GM21360 (cell line): Measurements from ENCODE around the gene PARN.
"Not testable (repeated sequence)": the region's sequence is repeated elsewhere in the genome, so short reads cannot be mapped to it uniquely, and the experiment has no call there.

Source experiments
- ATAC-seq: cut with Tn5 transposase; IDR thresholded peaks from one replicate; pipeline ENCODE4 v1.9.1; 2021; ENCODE audit warnings: mild to moderate bottlenecking, moderate library complexity; ENCODE audit not compliant: unreplicated experiment

PARN gene, protein sequence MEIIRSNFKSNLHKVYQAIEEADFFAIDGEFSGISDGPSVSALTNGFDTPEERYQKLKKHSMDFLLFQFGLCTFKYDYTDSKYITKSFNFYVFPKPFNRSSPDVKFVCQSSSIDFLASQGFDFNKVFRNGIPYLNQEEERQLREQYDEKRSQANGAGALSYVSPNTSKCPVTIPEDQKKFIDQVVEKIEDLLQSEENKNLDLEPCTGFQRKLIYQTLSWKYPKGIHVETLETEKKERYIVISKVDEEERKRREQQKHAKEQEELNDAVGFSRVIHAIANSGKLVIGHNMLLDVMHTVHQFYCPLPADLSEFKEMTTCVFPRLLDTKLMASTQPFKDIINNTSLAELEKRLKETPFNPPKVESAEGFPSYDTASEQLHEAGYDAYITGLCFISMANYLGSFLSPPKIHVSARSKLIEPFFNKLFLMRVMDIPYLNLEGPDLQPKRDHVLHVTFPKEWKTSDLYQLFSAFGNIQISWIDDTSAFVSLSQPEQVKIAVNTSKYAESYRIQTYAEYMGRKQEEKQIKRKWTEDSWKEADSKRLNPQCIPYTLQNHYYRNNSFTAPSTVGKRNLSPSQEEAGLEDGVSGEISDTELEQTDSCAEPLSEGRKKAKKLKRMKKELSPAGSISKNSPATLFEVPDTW

DNA sequence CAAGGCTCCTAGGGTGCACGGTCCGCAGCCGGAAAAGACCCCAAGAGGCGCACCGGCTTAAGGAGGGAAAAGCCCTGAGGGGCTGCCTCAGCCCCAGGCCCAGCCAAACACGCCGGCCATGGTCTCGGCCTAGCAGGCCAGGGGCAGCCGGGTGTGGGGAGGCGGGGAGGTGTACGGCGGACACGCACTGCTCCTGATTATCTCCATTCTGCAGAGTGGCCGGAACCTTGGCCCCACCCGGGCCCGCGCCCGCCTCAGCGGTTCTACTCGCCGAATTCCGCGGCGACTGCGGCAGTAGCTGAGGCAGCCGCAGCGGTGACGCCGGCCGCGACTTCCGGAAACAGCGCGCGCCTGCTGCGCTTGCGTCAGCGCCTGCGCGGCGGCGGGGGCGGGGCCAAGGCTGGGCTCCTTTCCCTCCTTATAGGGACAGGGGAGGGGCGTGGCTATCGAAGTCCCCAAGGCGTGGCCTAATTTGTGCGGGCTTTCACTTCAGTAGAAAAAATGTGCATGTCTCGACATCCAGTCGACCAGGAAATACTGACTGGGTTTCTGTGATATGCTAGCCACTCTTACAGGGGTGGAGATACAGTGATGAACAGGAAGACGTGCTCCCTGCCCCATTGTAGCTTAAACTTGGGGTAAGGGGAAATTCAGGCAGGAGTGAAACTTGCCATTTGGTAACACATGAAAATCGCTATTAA is at the start of gene PARN:
Gene PARN (minus strand): TSS at position 342 of the 701 bp plus-strand sequence. CDS start 135 bp downstream, at position 207.
- peak; percentile 48 for ATAC-seq

DNA sequence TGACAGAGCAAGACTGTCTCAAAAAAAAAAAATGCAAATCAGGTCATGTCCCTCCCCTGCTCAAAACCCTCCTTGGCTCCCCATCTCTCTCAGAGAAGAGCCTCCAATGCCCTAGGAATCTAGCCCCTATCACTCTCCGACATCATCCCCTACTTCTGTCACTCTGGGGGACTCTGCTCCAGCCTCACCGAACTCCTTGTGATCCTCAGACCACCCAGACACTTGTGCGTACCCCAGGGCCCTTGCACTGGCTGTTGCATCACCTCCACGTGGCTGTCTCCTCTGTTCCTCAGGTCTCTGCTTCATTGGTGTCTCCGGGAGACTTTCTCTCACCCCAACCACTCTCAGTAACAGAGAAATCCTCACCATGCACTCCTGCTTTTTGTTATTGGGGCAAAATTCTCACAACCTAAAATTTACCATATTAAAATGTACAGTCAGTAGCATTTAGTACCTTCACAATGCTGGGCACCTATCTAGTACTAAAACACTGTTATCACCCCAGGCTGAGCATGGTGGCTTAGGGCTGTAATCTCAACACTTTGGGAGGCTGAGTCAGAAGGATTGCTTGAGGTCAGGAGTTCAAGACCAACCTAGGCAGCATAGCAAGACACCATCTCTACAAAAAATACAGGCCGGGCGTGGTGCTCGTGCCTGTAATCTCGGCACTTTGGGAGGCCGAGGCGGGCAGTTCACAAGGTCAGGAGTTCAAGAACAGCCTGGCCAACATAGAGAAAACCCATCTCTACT is 48.9 kb upstream of the PARN start:
- no peak for ATAC-seq

DNA sequence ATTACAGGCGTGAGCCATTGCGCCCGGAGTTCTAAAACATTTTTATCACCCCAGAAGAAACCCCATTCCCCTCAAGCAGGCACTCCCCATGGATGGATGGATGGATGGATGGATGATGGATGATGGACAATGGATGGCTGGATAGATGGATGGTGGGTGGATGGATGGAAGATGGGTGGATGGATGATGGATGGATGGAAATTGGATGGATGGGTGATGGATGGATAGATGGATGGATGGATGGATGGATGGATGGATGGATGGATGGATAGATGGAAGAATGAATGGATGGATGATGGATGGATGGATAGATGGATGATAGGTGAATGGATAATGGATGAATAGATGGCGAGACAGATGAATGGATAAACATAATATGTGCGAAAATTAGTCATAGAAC is 47.6 kb upstream of the PARN start:
- ATAC-seq: no peak

DNA sequence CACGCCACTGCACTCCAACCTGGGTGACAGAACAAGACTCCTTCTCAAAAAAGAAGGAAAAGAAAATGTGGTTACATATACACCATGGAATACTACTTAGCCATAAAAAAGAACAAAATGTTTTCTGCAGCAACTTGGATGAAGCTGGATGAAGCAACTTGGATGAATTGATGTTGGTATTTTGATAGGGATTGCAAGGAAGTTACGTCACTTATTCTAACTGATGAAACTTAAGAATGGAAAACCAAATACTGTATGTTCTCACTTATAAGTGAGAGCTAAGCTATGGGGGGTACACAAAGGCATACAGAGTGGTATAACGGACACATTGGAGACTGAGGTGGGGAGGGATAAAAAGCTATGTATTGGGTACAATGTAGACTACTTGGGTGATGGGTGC is 46.6 kb upstream of the PARN start:
- ATAC-seq: no peak

DNA sequence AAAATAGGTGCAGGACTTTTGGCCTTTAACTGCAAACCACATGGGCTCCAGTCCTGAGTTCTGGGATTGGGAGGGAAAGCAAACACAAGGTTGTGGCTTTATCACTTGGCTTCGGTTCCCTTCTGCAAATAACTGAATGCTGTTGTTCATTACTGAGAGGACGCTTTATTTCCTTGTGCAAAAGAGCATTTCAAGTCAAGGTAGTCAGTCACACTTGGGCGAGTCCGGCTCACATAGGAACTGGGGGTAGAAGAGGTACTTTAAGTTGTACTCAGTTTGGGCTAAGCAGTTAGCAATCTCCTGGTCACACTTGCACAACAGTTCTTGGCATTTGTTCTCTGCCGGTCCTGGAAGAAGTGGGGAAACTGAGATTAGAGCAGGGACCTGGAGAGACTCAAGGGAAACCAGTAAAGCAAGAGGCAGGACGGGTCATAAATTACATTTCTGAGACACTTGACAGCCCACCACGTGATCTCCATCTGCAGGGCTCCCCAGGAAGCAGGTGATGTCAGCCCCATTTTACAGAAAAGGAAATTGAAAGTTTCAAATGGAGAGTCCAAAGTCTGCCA is 42.4 kb upstream of the PARN start:
- peak; percentile 69 for ATAC-seq

DNA sequence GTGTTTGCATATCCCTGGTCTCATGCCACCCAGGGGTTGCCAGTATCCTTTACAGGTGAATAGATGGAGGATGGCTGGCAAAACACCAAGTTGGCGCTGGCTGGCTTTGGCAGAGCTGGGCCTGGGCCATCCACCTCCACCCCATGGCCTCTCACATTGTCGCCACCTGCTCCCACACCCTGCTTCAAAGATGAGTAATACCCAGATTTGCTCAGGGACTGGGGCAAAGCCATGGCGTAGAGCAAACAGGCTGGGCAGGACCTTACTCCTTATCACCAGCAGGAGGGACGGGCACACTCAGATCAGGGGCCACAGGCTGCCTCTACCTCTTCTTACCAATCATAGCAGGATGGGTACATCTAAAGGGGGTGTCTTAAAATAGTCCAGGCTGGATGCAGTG is 39.7 kb upstream of the PARN start:
- no peak for ATAC-seq

DNA sequence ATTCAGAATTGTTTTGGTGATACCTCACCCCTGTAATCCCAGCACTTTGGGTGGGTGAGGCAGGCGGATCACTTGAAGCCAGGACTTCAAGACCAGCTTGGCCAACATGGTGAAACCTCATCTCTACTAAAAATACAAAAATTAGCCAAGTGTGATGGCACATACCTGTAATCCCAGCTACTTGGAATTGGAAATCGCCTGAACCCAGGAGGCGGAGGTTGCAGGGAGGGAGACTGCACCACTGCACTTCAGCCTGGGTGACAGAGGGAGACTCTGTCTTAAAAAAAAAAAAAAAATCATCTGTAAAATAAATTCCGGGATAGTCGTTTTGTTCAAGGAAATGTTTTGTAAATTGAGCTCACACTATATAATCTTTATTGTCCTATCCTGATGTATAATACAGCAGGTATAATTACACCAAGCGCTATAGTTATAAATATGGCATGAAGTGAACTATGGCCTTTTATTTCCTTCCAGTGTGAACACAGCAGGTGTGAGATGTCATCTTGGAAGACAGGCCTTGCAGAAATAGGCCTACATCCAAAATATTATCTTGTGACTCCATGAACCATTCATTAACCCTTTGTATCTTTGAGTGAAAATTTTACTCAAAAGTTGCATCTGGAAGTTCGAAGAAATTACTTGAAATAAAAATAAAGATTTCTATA is 38.6 kb upstream of the PARN start:
- ATAC-seq: no peak

DNA sequence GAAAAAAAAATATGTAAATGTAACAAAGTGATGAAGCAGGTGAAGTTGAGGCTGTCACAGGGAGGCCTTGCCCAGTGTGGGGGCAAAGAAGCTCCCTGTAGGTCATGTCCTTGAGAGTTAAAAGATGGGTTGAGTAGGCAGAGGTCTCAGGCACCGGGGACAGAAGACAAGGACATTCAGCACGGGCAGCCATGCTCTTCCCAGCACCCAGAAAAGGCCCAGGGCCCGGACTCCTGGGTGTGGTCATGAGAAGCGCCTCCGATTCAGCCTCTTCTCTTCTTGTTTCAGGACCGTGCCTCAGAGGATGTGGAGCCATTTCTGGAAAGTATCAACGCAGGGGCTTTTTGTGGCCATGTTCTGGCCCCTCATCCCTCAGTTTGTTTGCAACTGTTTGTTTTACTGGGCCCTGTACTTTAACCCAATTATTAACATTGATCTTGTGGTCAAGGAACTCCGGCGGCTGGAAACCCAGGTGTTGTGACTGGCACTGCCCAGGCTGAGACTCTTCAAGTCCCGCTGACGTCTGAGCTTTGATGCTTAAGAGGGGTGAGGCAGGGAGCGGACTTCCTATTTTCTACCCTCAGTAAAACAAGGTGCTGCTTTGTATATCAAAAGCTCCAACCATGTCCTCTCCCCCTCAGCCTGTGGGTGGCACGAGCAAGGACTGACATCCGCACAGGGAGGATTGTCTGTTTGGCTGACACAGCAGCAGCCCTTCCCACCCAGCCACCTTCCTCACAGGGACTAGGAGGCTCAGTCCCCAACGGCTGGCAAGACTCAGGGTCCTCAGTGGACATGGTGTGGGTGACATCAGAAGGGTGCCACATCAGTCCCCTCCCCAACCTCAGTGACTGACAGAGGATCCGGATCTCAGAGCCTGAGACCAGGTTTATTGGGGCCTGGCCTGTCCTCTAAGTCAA is 37.5 kb upstream of the PARN start:
- ATAC-seq: no peak

DNA sequence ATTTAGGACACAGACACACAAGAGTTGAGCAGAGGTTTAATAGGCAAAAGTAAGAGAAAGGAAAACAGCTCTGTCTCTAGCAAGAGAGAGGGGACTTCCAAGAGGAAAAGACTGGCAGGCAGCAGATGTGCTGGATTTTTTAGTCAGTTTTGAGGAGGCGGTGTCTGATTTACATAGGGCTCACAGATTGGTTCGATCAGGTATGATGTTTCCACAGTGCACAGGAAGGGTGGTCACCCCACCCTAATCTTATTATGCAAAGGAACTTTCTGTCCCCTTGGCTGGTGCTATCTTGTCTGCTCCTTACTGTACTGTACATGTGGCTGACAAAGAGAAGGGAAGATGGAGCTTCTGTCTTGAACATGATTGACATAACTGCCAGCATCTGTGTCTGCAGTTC is 28.0 kb upstream of the PARN start:
- ATAC-seq: no peak

DNA sequence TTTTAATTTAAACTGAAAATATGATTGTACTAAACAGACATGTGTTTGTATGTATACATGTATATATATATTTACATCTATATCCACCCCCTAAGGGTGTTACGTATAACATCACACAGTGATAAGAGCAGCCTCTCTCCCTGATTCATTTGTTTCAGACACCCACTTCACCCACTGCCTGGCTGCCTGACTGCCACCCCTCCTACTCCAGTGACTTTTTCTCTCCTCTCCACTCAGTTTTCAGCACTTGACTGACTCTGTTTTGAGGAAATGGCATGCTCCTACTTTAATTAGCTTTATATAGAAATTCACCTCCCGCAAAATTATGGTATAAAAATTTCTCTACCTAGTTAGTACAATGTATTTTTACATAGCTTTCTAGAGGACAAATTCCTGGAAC is 22.7 kb upstream of the PARN start:
- ATAC-seq: no peak

DNA sequence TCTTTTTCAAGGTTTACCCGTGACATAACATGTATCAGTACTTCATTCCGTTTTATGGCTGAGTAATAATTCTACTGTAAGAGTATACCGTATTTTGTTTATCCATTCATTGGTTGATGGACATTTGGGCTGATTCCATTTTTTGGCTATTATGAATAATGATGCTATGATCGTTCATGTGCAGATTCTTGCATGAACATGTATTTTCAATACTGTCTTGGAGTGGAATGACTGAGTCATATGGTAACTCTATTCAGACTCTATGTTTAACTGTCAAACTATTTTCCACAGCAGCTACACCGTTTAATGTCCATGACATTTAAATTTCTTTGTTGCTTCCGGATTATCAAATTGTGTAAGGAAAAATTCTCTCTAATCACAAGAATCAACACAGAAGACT is 20.6 kb upstream of the PARN start:
- no peak for ATAC-seq

DNA sequence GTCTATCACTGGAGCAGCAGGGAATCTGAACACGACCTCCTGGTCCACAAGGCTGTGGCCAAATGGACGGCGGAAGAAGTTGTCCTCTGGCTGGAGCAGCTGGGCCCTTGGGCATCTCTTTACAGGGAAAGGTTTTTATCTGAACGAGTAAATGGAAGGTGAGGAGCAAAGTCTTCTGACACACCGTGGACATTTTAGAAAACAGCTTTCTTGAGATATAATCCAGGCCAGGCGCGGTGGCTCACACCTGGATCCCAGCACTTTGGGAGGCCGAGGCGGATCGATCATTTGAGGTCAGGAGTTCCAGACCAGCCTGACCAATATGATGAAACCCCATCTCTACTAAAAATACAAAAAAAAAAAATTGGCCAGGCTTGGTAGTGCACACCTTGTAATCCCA is 19.8 kb upstream of the PARN start:
- ATAC-seq: no peak

DNA sequence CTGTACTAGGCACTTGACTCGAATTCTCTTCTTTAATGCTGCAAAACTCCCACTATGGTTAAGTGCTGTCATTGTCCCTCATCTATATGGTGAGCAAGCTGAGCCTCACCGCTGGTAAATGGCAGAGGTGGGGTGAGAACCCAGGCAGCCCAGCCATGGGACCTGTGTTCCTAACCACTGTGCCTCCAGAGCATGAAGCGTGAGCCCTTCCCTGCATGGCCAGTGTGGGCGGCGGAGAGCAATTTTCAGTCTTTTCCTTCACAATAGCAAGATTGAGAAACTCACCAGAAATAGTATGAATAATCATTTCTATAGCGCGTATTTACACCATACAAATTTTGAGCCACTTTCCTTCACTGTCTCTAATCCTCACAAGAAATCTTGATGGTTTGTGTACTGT is 11.9 kb upstream of the PARN start:
- no peak for ATAC-seq

DNA sequence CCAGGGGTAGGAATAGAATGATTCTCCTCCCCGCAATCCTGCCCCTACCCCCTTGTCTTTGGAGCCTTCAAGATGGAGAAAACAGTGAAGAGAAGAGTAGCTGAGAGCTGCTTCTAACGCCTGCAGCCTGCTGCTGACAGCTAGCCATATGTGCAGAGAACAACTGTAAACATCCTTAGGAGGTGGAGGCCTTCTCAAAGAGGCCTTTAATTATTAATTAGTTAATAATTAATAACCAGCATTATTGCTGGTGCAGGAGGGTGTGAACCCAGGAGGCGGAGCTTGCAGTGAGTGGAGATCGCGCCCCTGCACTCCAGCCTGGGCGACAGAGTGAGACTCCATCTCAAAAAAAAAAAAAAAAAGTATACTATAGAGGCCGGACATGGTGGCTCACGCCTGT is 11.1 kb upstream of the PARN start:
- no peak for ATAC-seq

DNA sequence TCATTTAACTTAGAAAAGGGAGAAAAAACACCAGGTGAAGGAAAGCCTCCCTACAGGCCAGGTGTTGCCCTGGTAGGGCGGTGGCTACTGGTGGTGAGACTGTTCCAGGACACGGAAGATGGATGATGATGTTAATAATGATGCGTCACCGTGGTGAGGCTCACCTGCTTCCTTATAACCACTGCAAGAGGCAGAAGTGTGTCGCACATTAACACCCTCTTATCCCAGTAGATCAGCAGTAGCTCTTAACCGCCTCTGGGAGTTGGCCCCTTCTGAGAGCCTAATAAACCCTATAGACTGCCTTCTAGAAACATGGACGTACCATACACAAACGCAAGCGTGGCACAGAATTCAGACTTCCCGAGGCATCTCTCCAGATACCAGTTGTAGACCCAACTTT is 10.5 kb upstream of the PARN start:
- ATAC-seq: no peak

DNA sequence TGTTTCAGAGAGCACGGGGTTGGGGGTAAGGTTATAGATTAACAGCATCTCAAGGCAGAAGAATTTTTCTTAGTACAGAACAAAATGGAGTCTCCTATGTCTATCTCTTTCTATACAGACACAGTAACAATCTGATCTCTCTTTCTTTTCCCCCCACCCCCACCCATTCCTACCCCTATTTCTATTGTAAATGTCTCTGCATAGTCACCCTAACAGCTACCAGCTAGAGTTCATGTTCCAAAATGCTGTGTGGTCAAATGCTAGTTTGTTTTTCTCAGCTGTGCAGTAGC is 6.8 kb upstream of the PARN start:
- not testable (repeated sequence) for ATAC-seq

DNA sequence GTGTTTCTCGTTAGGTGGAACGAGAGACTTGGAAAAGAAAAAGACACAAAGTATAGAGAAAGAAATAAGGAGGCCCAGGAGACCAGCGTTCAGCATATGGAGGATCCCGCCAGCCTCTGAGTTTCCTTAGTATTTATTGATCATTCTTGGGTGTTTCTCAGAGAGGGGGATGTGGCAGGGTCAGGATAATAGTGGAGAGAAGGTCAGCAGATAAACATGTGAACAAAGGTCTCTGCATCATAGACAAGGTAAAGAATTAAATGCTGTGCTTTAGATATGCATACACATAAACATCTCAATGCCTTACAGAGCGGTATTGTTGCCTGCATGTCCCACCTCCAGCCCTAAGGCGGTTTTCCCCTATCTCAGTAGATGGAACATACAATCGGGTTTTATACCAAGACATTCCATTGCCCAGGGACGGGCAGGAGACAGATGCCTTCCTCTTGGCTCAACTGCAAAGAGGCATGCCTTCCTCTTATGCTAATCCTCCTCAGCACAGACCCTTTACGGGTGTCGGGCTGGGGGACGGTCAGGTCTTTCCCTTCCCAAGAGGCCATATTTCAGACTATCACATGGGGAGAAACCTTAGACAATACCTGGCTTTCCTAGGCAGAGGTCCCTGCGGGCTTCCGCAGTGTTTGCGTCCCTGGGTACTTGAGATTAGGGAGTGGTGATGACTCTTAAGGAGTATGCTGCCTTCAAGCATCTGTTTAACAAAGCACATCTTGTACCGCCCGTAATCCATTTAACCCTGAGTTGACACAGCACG is 6.3 kb upstream of the PARN start:
- not testable (repeated sequence) for ATAC-seq

DNA sequence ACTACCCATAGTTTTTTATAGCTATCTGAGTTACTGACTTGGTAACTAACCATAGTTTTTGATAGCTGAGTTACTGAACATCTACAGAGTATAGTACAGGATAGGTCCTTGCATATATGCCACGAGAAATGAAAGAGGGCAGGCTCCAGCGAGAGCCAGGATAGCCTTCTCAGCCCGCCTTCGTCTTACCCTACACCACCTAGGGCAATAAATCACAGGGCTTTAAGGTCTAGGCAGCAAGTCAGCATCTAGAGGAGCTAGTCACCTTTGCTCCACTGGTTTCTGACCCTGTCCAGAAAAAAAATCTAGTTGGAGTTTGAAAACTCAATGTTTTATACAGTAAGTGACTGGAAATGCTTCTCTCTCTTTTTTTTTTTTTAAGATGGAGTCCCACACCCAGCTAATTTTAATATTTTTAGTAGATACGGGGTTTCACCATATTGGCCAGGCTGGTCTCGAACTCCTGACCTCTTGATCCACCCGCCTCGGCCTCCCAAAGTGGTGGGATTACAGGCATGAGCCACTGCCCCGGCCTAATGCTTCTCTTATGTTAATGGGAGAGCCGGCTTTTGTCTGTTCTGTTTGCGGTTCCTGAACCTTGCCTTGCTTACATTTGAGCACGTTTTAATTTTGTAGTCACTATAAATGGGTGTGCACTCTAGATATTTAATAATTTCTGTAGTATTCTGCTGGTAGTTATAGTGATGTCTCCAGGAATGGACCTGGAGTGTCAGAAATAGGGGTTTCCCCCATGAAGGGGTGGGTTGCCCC is 5.5 kb upstream of the PARN start:
- no peak for ATAC-seq
